K562 (cell line): Measurements from ENCODE around the gene VILL. TPM values are rescaled to one million over a fixed set of nuclear protein-coding genes. Genes with fewer than 3 reads are reported as not detected.

Source experiments
- CBFB ChIP-seq: sonication (generic); formaldehyde crosslinking; IDR thresholded peaks from 2 replicates; pipeline ENCODE4 v1.4.0; 2020; ENCODE audit warnings: mild to moderate bottlenecking, missing genetic modification reagents
- GTF2E2 ChIP-seq: fragments of 200-800 bp; sonication (Bioruptor generic); IDR thresholded peaks from 2 replicates; pipeline ENCODE4 v1.6.1; 2016; ENCODE audit warnings: missing genetic modification characterization, missing compliant biosample characterization
- KAT2B ChIP-seq: IDR thresholded peaks from one replicate; pipeline ENCODE4 v1.6.1; 2012; ENCODE audit warnings: low read depth, mild to moderate bottlenecking, control low read depth, inconsistent platforms, low read length, moderate library complexity
- STAG1 ChIP-seq: sonication (generic); formaldehyde crosslinking; IDR thresholded peaks from 2 replicates; pipeline ENCODE4 v1.5.0; 2020; ENCODE audit warnings: missing genetic modification reagents, borderline replicate concordance
- ZNF780A ChIP-seq: fragments of 250-450 bp; sonication (Bioruptor Pico); IDR thresholded peaks from 2 replicates; pipeline ENCODE4 v1.5.0; 2021; ENCODE audit warnings: mild to moderate bottlenecking
- polyA plus RNA-seq, 8 experiments: library from polyadenylated mRNA; depleted of rRNA in 4 of 8; stranded (reverse) in 5 of 8; unstranded in 3 of 8; fragments of >200 nt; fragmentation: Nextera tagmentation in 2 of 8; fragmentation: Illumina TruSeq in 1 of 8; extraction: Ambion mirVana in 2 of 8; extraction: Trizol in 1 of 8; gene quantifications; 2 replicates each; pipeline versions ENCODE4 v1.2.1 to v1.2.3, GENCODE V29; 2011 to 2014; ENCODE audit warnings: inconsistent platforms in 1 of 8, missing spikeins in 1 of 8
- total RNA-seq, 7 experiments: library from RNA; depleted of rRNA in 6 of 7; stranded (reverse); fragments of >200 nt in 6 of 7; fragmentation: Illumina TruSeq in 2 of 7; extraction: Trizol in 2 of 7; gene quantifications; 2 replicates each; pipeline versions ENCODE4 v1.2.1 to v1.2.3, GENCODE V29; 2011 to 2021; ENCODE audit warnings: low replicate concordance in 1 of 7
- TF ChIP-seq, protein P1 (sequence below): fragments of 450-650 bp; IDR thresholded peaks from 2 replicates; pipeline ENCODE4 v1.6.1; 2016; ENCODE audit warnings: mild to moderate bottlenecking, moderate library complexity
- TF ChIP-seq, protein P2 (sequence below), 2 experiments: IDR thresholded peaks; 2 replicates each; pipeline ENCODE4 v1.6.1; 2011; ENCODE audit warnings: borderline replicate concordance in 1 of 2, control low read depth in 1 of 2, low read depth in 1 of 2, low read length in 1 of 2, mild to moderate bottlenecking in 1 of 2, mixed read lengths in 1 of 2, moderate library complexity in 1 of 2; ENCODE audit not compliant: insufficient read depth in 1 of 2, insufficient read length in 1 of 2, poor library complexity in 1 of 2, severe bottlenecking in 1 of 2; ENCODE audit errors: extremely low read depth in 1 of 2
- TF ChIP-seq, protein P3 (sequence below): sonication (generic); formaldehyde crosslinking; IDR thresholded peaks from 2 replicates; pipeline ENCODE4 v1.8.0; 2022; ENCODE audit warnings: mild to moderate bottlenecking, missing genetic modification reagents
- TF ChIP-seq, protein P4 (sequence below): fragments of 450-650 bp; IDR thresholded peaks from 2 replicates; pipeline ENCODE4 v1.7.0; 2016; ENCODE audit warnings: borderline replicate concordance

VILL gene
- total and polyA plus RNA-seq, 9 of the 15 experiments (the other 6 are each of a cell fraction or from before 2014, with no cell fraction given), result 0.11 to 16.0 (median 8.8) TPM

DNA sequence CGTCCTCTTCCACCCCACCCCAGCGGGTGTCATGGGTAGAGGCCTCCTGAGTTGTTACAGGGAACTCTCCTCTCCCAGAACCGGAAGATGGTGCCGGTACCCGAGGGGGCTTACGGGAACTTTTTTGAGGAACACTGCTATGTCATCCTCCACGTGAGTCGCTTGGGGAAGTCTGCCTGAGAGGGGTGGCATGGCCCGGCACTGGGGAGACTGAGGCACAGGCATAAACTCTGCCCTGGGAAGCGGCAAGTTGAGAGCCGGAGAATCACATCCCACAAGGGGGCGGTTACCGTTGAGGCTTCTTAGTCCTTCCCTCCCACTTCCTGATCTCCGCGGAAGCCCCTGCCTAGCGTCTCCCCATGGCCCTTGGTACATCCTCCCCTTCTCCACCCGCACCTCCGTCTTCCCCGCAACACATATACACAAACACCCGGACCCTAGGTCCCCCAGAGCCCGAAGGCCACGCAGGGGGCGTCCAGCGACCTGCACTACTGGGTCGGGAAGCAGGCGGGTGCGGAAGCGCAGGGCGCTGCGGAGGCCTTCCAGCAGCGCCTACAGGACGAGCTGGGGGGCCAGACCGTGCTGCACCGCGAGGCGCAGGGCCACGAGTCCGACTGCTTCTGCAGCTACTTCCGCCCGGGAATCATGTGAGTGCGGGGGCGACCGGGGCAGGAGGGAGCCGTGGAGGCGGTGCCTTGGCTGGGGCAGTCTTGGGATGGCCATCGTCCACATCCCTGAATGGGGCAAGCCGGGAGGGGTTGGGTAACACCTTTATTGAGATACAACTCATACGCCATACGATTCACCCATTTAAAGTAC lies 3.4 kb downstream of the VILL start (continued):
- TF ChIP-seq, protein P1, sequence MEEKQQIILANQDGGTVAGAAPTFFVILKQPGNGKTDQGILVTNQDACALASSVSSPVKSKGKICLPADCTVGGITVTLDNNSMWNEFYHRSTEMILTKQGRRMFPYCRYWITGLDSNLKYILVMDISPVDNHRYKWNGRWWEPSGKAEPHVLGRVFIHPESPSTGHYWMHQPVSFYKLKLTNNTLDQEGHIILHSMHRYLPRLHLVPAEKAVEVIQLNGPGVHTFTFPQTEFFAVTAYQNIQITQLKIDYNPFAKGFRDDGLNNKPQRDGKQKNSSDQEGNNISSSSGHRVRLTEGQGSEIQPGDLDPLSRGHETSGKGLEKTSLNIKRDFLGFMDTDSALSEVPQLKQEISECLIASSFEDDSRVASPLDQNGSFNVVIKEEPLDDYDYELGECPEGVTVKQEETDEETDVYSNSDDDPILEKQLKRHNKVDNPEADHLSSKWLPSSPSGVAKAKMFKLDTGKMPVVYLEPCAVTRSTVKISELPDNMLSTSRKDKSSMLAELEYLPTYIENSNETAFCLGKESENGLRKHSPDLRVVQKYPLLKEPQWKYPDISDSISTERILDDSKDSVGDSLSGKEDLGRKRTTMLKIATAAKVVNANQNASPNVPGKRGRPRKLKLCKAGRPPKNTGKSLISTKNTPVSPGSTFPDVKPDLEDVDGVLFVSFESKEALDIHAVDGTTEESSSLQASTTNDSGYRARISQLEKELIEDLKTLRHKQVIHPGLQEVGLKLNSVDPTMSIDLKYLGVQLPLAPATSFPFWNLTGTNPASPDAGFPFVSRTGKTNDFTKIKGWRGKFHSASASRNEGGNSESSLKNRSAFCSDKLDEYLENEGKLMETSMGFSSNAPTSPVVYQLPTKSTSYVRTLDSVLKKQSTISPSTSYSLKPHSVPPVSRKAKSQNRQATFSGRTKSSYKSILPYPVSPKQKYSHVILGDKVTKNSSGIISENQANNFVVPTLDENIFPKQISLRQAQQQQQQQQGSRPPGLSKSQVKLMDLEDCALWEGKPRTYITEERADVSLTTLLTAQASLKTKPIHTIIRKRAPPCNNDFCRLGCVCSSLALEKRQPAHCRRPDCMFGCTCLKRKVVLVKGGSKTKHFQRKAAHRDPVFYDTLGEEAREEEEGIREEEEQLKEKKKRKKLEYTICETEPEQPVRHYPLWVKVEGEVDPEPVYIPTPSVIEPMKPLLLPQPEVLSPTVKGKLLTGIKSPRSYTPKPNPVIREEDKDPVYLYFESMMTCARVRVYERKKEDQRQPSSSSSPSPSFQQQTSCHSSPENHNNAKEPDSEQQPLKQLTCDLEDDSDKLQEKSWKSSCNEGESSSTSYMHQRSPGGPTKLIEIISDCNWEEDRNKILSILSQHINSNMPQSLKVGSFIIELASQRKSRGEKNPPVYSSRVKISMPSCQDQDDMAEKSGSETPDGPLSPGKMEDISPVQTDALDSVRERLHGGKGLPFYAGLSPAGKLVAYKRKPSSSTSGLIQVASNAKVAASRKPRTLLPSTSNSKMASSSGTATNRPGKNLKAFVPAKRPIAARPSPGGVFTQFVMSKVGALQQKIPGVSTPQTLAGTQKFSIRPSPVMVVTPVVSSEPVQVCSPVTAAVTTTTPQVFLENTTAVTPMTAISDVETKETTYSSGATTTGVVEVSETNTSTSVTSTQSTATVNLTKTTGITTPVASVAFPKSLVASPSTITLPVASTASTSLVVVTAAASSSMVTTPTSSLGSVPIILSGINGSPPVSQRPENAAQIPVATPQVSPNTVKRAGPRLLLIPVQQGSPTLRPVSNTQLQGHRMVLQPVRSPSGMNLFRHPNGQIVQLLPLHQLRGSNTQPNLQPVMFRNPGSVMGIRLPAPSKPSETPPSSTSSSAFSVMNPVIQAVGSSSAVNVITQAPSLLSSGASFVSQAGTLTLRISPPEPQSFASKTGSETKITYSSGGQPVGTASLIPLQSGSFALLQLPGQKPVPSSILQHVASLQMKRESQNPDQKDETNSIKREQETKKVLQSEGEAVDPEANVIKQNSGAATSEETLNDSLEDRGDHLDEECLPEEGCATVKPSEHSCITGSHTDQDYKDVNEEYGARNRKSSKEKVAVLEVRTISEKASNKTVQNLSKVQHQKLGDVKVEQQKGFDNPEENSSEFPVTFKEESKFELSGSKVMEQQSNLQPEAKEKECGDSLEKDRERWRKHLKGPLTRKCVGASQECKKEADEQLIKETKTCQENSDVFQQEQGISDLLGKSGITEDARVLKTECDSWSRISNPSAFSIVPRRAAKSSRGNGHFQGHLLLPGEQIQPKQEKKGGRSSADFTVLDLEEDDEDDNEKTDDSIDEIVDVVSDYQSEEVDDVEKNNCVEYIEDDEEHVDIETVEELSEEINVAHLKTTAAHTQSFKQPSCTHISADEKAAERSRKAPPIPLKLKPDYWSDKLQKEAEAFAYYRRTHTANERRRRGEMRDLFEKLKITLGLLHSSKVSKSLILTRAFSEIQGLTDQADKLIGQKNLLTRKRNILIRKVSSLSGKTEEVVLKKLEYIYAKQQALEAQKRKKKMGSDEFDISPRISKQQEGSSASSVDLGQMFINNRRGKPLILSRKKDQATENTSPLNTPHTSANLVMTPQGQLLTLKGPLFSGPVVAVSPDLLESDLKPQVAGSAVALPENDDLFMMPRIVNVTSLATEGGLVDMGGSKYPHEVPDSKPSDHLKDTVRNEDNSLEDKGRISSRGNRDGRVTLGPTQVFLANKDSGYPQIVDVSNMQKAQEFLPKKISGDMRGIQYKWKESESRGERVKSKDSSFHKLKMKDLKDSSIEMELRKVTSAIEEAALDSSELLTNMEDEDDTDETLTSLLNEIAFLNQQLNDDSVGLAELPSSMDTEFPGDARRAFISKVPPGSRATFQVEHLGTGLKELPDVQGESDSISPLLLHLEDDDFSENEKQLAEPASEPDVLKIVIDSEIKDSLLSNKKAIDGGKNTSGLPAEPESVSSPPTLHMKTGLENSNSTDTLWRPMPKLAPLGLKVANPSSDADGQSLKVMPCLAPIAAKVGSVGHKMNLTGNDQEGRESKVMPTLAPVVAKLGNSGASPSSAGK, result no peak
- TF ChIP-seq GTF2E2 (tag) (peak; percentile 85), KAT2B (peak; percentile 44), CBFB (CRISPR knock-in tag) (no peak), STAG1 (CRISPR knock-in tag) (no peak), ZNF780A (CRISPR knock-in tag) (no peak)
- TF ChIP-seq, protein P2, sequence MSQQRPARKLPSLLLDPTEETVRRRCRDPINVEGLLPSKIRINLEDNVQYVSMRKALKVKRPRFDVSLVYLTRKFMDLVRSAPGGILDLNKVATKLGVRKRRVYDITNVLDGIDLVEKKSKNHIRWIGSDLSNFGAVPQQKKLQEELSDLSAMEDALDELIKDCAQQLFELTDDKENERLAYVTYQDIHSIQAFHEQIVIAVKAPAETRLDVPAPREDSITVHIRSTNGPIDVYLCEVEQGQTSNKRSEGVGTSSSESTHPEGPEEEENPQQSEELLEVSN (IDR thresholded peaks at IDR 0.05; ENCODE audit: borderline replicate concordance in 1 of 2, extremely low read depth in 1 of 2, insufficient read depth in 1 of 2, insufficient read length in 1 of 2, low read depth in 1 of 2, low read length in 1 of 2, poor library complexity in 1 of 2, severe bottlenecking in 1 of 2), result peak; percentile 93 to 94
- TF ChIP-seq, protein P3, sequence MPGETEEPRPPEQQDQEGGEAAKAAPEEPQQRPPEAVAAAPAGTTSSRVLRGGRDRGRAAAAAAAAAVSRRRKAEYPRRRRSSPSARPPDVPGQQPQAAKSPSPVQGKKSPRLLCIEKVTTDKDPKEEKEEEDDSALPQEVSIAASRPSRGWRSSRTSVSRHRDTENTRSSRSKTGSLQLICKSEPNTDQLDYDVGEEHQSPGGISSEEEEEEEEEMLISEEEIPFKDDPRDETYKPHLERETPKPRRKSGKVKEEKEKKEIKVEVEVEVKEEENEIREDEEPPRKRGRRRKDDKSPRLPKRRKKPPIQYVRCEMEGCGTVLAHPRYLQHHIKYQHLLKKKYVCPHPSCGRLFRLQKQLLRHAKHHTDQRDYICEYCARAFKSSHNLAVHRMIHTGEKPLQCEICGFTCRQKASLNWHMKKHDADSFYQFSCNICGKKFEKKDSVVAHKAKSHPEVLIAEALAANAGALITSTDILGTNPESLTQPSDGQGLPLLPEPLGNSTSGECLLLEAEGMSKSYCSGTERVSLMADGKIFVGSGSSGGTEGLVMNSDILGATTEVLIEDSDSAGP, result peak; percentile 80; the same call in 1 of the 2 replicates
- TF ChIP-seq, protein P4, sequence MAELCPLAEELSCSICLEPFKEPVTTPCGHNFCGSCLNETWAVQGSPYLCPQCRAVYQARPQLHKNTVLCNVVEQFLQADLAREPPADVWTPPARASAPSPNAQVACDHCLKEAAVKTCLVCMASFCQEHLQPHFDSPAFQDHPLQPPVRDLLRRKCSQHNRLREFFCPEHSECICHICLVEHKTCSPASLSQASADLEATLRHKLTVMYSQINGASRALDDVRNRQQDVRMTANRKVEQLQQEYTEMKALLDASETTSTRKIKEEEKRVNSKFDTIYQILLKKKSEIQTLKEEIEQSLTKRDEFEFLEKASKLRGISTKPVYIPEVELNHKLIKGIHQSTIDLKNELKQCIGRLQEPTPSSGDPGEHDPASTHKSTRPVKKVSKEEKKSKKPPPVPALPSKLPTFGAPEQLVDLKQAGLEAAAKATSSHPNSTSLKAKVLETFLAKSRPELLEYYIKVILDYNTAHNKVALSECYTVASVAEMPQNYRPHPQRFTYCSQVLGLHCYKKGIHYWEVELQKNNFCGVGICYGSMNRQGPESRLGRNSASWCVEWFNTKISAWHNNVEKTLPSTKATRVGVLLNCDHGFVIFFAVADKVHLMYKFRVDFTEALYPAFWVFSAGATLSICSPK, result 0 out of 2 replicates have a peak, but pooled peaks have one; percentile 58
